SH-SY5Y (cell line): ENCODE data around the gene DLGAP1.

Experiments used
- GATA2 ChIP-seq: IDR thresholded peaks from 2 replicates; pipeline ENCODE4 v1.6.1; 2011; ENCODE audit warnings: mild to moderate bottlenecking, low read depth, low read length
- GATA3 ChIP-seq: IDR thresholded peaks from 2 replicates; pipeline ENCODE4 v1.6.1; 2011; ENCODE audit warnings: low read depth, mild to moderate bottlenecking, low read length, moderate library complexity

DNA sequence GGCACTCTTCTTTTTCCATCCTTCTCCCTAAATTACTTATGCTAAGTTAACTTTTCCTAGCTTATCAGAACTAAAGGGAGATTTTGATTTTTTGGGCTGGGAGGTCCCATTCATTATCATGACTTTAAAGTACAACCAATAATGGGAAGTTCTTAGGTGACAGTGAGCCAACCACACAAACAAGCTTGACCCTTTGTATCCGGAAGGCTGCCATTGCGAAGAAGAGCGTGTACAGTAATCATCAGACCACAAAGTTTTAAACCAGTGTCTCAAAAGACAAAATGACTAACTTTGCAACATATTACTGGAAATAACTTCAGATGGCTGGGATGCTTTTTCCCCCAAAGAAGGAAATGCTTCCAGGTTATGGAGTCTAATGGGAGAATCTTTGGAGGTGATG, 707.0 kb downstream of the DLGAP1 start:
- TF ChIP-seq GATA2 (no peak), GATA3 (no peak)
